Prostate gland (tissue), 2 donors: ENCODE results near the gene NOS1AP.

Experiments used
- POLR2A ChIP-seq: fragments of 450-650 bp; IDR thresholded peaks from one replicate; pipeline ENCODE4 v1.6.1; 2016; ENCODE audit warnings: antibody characterized with exemption, mild to moderate bottlenecking
- POLR2AphosphoS5 ChIP-seq: sonication (generic); formaldehyde crosslinking; IDR thresholded peaks from one replicate; pipeline ENCODE4 v1.6.1; 2017; ENCODE audit warnings: antibody characterized with exemption
- TF ChIP-seq, protein P1 (sequence below), 4 experiments: fragments of 200-600 bp in 2 of 4; fragments of 450-650 bp in 2 of 4; sonication (generic) in 2 of 4; IDR thresholded peaks; 1 replicate in 3 of 4; 2 replicates in 1 of 4; pipeline ENCODE4 v1.5.1; 2016 to 2019; ENCODE audit warnings: antibody characterized with exemption in 4 of 4, mild to moderate bottlenecking in 2 of 4, moderate library complexity in 2 of 4

DNA sequence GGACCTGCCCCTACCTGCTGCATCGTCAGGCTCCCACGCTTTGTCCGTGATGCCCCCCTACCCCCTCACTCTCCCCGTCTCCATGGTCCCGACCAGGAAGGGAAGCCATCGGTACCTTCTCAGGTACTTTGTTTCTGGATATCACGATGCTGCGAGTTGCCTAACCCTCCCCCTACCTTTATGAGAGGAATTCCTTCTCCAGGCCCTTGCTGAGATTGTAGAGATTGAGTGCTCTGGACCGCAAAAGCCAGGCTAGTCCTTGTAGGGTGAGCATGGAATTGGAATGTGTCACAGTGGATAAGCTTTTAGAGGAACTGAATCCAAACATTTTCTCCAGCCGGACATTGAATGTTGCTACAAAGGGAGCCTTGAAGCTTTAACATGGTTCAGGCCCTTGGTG, 298.3 kb downstream of the NOS1AP start:
- TF ChIP-seq, protein P1, sequence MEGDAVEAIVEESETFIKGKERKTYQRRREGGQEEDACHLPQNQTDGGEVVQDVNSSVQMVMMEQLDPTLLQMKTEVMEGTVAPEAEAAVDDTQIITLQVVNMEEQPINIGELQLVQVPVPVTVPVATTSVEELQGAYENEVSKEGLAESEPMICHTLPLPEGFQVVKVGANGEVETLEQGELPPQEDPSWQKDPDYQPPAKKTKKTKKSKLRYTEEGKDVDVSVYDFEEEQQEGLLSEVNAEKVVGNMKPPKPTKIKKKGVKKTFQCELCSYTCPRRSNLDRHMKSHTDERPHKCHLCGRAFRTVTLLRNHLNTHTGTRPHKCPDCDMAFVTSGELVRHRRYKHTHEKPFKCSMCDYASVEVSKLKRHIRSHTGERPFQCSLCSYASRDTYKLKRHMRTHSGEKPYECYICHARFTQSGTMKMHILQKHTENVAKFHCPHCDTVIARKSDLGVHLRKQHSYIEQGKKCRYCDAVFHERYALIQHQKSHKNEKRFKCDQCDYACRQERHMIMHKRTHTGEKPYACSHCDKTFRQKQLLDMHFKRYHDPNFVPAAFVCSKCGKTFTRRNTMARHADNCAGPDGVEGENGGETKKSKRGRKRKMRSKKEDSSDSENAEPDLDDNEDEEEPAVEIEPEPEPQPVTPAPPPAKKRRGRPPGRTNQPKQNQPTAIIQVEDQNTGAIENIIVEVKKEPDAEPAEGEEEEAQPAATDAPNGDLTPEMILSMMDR (IDR thresholded peaks at IDR 0.05), result no peak
- TF ChIP-seq POLR2AphosphoS5, result no peak
- no peak for TF ChIP-seq POLR2A
